ENCODE results near the gene ENO1.

DNA sequence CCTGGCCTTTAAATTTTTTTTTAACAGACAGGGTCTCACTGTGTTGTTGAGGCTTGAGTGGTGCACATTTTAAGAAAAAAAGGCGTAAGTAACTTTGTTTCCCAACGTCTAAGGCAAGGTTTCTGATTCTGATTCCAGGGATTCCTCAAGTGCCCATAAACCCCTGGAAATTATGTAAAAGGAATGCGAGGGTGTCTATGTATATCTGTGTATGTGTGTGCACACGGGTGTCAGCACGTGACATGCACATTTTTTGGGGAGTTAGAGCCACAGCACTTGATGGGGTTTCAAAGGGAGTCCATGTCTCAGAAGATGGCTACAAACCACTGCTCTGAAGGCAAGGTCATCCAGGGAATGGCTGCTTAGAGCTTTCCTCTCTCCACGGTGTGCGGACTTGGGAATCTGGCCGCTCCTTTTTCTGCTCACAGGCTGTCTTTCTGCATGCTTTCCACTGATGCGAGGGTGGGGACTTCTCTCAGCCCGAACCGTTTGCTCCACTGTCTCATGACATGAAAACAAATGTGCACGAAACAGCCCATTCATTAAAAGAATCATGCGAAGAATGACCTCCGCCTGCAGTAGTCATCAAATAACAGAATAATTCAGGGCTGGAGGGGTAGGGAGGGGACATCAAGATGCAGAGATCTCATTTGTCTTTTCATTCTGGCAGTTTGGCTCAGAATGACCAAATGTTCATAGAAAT is 42.4 kb downstream of the ENO1 start:
- TF ChIP-seq GATA2 (IDR thresholded peaks at IDR 0.05; ENCODE audit: low read depth, low read length) (no peak), GATA3 (IDR thresholded peaks at IDR 0.05; ENCODE audit: low read depth, low read length) (no peak)

Data from SH-SY5Y (cell line).